D721Med (cell line): ENCODE data around the gene STARD10.
A peak's percentile ranks its signal among the peaks of the same experiment; 100 is the strongest.

ENCODE experiments used
- DNase-seq: peaks from one replicate; pipeline ENCODE4 v3.0.0; 2011; ENCODE audit warnings: low spot score; ENCODE audit not compliant: insufficient read length
- FAIRE-seq: peaks from 2 replicates; lab custom pipeline; 2011; peaks lifted over from hg19 to GRCh38; lab: Jason Lieb, UNC
- TF ChIP-seq, protein P1 (sequence below): IDR thresholded peaks from 2 replicates; pipeline ENCODE4 v1.5.1; 2012; ENCODE audit warnings: mild to moderate bottlenecking, control low read depth; ENCODE audit not compliant: insufficient read depth; ENCODE audit errors: missing control alignments

The STARD10 gene

DNA sequence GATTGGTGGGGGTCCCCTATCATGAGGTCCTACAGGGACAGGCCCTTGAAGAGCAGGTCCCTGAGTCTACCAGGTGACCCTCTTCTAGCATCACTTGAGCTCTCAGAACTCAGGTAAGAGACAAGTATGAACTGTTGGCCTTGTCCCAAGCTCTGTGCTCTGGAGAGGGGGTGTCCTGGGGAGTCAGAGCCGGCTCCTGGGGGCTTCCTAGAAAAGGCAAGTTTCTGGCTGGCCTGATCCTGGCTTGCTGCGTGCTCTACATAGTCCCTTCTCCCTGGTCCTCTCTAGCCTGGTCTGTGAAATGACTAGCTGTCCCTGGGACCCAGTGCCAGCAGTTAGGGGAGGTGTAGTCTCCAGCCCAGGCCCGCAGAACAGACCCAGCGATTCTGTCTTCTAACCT, 31.8 kb upstream of the STARD10 start:
- no peak for DNase-seq
- no peak for FAIRE-seq
- TF ChIP-seq, protein P1, sequence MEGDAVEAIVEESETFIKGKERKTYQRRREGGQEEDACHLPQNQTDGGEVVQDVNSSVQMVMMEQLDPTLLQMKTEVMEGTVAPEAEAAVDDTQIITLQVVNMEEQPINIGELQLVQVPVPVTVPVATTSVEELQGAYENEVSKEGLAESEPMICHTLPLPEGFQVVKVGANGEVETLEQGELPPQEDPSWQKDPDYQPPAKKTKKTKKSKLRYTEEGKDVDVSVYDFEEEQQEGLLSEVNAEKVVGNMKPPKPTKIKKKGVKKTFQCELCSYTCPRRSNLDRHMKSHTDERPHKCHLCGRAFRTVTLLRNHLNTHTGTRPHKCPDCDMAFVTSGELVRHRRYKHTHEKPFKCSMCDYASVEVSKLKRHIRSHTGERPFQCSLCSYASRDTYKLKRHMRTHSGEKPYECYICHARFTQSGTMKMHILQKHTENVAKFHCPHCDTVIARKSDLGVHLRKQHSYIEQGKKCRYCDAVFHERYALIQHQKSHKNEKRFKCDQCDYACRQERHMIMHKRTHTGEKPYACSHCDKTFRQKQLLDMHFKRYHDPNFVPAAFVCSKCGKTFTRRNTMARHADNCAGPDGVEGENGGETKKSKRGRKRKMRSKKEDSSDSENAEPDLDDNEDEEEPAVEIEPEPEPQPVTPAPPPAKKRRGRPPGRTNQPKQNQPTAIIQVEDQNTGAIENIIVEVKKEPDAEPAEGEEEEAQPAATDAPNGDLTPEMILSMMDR = no peak

DNA sequence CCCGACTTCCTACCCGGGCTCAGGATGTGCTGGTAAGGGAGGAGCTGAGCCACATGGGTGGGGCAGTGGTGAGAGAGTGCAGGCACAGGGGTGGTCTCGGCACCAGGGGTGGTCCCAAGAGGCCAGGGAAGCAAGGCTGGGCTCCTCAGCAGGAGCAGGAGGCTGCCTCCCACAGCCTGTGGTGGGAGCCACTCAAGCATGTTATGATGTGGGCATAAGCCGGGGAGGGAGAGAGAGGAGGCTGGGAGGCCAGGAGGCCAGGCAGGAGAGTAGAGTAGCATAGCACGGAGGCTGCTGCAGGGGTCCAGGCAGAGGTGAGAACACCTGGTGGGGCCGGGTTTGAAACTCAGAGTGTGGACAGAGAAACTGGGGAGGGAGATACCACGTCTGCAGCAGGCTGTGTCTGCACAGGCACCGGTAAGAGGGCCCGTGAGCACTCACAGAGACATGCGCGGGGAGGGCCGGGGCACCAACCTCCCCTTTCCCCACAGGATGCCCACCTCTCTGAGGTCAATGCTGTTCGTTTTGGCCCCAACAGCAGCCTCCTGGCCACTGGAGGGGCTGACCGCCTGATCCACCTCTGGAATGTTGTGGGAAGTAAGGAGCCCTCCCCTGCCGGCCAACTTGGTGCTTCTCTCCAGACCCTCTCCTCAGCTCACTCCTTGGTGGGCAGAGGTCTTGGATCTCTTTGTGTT, 31.1 kb upstream of the STARD10 start:
- FAIRE-seq = no peak

DNA sequence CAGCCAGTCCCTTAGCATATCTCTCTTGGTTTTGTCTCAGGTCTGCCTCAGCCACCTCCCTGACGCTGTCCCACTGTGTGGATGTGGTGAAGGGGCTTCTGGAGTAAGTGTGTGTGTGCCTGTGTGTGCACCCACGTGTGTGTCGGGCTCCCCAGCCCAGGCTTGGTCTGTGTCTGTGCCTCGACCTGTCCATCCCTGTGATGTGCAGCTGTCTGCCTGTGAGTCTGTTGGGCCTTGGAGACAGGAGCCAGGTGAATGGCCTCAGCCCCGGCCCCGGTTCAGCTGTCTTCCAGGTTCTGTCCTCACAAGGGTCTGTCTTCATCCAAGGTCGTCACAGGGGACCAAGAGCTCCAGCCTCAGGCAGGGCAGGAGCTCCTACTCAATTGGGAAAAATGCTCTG, 30.2 kb upstream of the STARD10 start:
- DNase-seq (no peak), FAIRE-seq (no peak)
- TF ChIP-seq, protein P1 = no peak

More for the DNA sequence above, 31.1 kb upstream of the STARD10 start:
- TF ChIP-seq, protein P1 = no peak
- DNase-seq = no peak

DNA sequence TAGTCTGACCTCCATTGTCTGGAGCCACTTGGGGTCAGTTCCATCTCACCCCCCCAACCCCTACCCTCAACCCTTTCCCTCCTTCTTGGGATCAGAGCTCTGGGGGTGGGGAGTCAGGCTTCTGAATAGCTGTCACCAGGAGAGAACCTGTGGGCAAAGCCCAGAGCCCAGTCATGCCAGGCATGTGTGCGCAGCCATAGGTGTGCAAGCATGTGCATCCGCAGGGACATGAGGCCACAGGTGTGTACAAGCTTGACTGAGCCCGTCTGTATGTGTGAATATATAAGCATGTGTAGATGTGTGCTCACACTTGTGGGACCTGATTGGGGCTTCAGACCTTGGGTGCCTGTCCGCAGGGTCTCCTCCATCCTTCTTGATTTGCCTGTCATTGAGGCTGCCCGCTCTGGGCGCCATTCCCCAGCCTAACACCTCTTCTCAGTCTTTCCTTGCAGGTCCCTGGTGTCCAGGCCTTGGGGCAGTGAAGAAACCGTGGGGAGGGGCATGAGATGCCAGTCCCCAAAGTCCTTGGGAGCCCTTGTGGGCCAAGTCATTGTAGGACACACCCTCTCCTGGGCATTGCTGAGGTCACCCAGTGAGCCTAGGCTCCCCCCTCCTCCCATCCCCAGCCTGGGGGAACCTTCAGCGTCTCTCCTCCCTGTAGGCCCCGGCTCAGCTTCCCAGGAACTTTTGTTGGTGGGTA, 29.4 kb upstream of the STARD10 start:
- DNase-seq = no peak
- TF ChIP-seq, protein P1 = no peak
- FAIRE-seq = no peak

DNA sequence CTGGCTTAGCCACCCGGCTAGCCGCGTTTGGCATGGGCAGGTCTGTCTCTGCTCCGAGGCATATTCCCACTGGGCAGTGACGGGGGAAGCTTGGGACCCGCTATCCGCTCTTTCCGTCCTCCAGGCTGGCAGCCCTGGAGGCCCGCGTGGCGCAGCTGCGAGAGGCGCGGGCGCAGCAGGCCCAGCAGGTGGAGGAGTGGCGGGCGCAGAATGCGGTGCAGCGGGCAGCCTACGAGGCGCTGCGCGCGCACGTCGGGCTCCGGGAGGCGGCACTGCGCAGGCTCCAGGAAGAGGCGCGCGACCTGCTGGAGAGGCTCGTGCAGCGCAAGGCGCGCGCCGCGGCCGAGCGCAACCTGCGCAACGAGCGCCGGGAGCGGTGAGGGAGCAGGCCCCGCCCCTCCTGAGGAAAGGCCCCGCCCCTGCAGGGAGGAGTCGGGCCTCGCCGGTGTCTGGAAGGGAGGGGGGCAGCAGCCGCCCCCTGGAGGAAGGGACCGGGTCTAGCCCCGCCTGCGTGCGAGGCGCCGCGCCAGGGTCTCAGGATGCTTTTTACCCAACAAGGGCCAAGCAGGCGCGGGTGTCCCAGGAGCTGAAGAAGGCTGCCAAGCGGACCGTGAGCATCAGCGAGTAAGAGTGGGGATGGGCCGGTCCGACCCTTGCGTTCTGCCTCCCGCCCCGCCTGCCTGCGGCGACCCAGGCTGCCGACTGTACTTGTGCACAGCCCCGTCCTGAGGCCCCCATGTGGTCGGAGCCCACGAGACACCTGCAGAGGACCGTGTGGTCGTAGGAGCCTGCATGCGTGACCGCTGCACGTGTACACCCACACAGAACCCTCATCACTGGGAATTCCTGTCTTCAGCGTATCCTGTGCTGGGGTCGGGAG, 28.3 kb upstream of the STARD10 start:
- TF ChIP-seq, protein P1 = no peak
- DNase-seq (peak; percentile 98), FAIRE-seq (no peak)

DNA sequence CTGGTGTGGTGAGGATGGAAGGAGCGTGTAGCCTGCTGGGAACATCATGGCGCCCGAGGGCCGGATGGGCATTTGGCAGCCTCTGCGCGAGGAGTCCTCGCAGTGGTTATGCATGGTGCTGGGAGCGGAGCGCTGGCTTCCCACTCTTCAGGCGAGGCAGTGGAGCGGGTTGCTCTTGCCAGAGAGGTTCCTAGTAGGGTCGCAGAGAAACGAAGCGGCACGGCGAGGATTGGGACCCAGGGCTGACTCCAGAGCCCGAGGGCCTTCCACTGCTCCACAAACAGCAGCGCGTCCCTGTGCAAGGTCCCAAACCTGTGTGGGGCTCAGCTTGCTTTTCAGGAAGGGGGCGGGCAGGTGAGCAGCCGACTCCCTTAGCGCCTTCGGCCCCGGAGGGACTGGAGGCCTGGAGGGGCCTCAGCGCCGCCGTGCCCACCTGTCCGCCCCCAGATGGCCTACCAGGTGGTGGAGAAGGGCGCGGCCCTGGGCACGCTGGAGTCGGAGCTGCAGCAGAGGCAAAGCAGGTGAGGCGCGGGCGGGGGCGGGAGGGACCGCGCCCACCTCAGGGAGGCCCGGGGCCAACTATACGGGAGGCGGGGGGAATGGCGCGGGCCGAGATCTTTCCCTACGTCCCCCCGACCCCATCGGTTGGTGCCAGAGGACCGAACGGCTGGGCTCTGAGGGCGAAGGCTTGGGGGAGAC, 27.5 kb upstream of the STARD10 start:
- TF ChIP-seq, protein P1 = no peak
- DNase-seq = no peak
- FAIRE-seq = no peak
